SK-N-SH (cell line): ENCODE data around the gene LIX1L. TPM values are rescaled to one million over a fixed set of nuclear protein-coding genes. Genes with fewer than 3 reads are reported as not detected.

ENCODE experiments used
- CTCF ChIA-PET: fragments of 300-600, 350-600 bp; formaldehyde crosslinking; extraction: SDS; loops from one replicate; lab custom pipeline; 2021; lab: Yijun Ruan, JAX
- POLR2A ChIA-PET: fragments of 350-600 bp; sonication (Branson Sonifier 250); formaldehyde crosslinking; extraction: SDS; loops from one replicate; lab custom pipeline; 2020; ENCODE audit warnings: antibody characterized with exemption, inconsistent platforms; lab: Yijun Ruan, JAX
- DNase-seq: peaks from one replicate; pipeline ENCODE4 v3.0.0; 2012
- H2AFZ ChIP-seq: fragments of 200-600 bp; sonication (generic); 2 replicates; pipeline ENCODE4 v1.8.1; 2016; ENCODE audit warnings: antibody characterized with exemption, mild to moderate bottlenecking, low read depth
- H3F3A ChIP-seq: fragments of 200-600 bp; sonication (generic); replicated peaks from 2 replicates; pipeline ENCODE3; 2016; ENCODE audit warnings: antibody characterized with exemption, mild to moderate bottlenecking; ENCODE audit not compliant: insufficient read depth
- H3K27ac ChIP-seq, 2 experiments: fragments of 200-500 bp in 1 of 2; fragments of 200-600 bp in 1 of 2; sonication (Bioruptor generic) in 1 of 2; sonication (generic), shearing (Covaris generic) in 1 of 2; 2 replicates each; pipeline versions ENCODE4 v1.5.1 to v1.6.1; 2014 to 2016; ENCODE audit warnings: low read depth in 2 of 2, inconsistent platforms in 1 of 2, low read length in 1 of 2, mild to moderate bottlenecking in 1 of 2, mixed read lengths in 1 of 2
- H3K27me3 ChIP-seq: fragments of 200-600 bp; sonication (generic), shearing (Covaris generic); 2 replicates; pipeline ENCODE4 v1.6.1; 2016; ENCODE audit warnings: mixed run types; ENCODE audit not compliant: insufficient read depth
- H3K36me3 ChIP-seq, 2 experiments: fragments of 200-500 bp in 1 of 2; fragments of 200-600 bp in 1 of 2; sonication (Bioruptor generic) in 1 of 2; sonication (generic) in 1 of 2; replicated peaks in 1 of 2; 2 replicates each; pipeline versions ENCODE3 to v1.5.1; 2014 to 2016; ENCODE audit warnings: low read length in 1 of 2, mild to moderate bottlenecking in 1 of 2; ENCODE audit not compliant: insufficient read depth in 2 of 2, control insufficient read depth in 1 of 2
- H3K4me1 ChIP-seq, 2 experiments: fragments of 200-500 bp in 1 of 2; fragments of 200-600 bp in 1 of 2; sonication (Bioruptor generic) in 1 of 2; sonication (generic), shearing (Covaris generic) in 1 of 2; 2 replicates each; pipeline versions ENCODE4 v1.5.1 to v1.6.1; 2014 to 2016; ENCODE audit warnings: low read depth in 1 of 2, low read length in 1 of 2, mixed run types in 1 of 2; ENCODE audit not compliant: insufficient read depth in 2 of 2, control insufficient read depth in 1 of 2
- H3K4me2 ChIP-seq: fragments of 200-600 bp; sonication (generic), shearing (Covaris generic); 2 replicates; pipeline ENCODE4 v1.6.1; 2017; ENCODE audit warnings: mixed run types
- H3K4me3 ChIP-seq, 2 experiments: fragments of 200-500 bp in 1 of 2; fragments of 200-600 bp in 1 of 2; sonication (Bioruptor generic) in 1 of 2; sonication (generic), shearing (Covaris generic) in 1 of 2; 2 replicates each; pipeline versions ENCODE4 v1.5.1 to v1.8.1; 2014 to 2016; ENCODE audit warnings: low read depth in 2 of 2, inconsistent platforms in 1 of 2, low read length in 1 of 2, mild to moderate bottlenecking in 1 of 2, mixed read lengths in 1 of 2, moderate library complexity in 1 of 2
- H3K79me2 ChIP-seq: fragments of 200-600 bp; sonication (generic); 2 replicates; pipeline ENCODE4 v1.8.1; 2017; ENCODE audit warnings: mild to moderate bottlenecking; ENCODE audit not compliant: insufficient read depth
- H3K9ac ChIP-seq: fragments of 200-600 bp; sonication (generic); 2 replicates; pipeline ENCODE4 v1.6.1; 2017; ENCODE audit warnings: mixed run types
- H3K9me2 ChIP-seq: fragments of 200-600 bp; sonication (generic); 2 replicates; pipeline ENCODE4 v1.6.1; 2017; ENCODE audit warnings: mixed run types
- H3K9me3 ChIP-seq: fragments of 200-600 bp; sonication (generic); 2 replicates; pipeline ENCODE4 v1.6.1; 2017; ENCODE audit warnings: mixed run types, mild to moderate bottlenecking, moderate library complexity
- H4K20me1 ChIP-seq: fragments of 200-600 bp; sonication (generic); 2 replicates; pipeline ENCODE4 v1.6.1; 2017; ENCODE audit warnings: mild to moderate bottlenecking, mixed run types; ENCODE audit not compliant: insufficient read depth
- CHD2 ChIP-seq: fragments of 150-350 bp; IDR thresholded peaks from 2 replicates; pipeline ENCODE4 v1.6.1; 2018; ENCODE audit warnings: low read length; ENCODE audit not compliant: partially characterized antibody
- ELF1 ChIP-seq: IDR thresholded peaks from 2 replicates; pipeline ENCODE4 v1.4.0; 2012
- FOXJ3 ChIP-seq: sonication (generic); formaldehyde crosslinking; IDR thresholded peaks from 2 replicates; pipeline ENCODE4 v1.5.1; 2020; ENCODE audit warnings: mild to moderate bottlenecking, missing genetic modification reagents
- FOXM1 ChIP-seq: IDR thresholded peaks from 2 replicates; pipeline ENCODE4 v1.4.0; 2012; ENCODE audit warnings: low read depth, mild to moderate bottlenecking
- GABPA ChIP-seq: IDR thresholded peaks from 2 replicates; pipeline ENCODE4 v1.4.0; 2012; ENCODE audit warnings: low read depth, mild to moderate bottlenecking
- GATA2 ChIP-seq: sonication (generic); formaldehyde crosslinking; IDR thresholded peaks from 2 replicates; pipeline ENCODE4 v1.5.0; 2020; ENCODE audit warnings: mild to moderate bottlenecking, missing genetic modification reagents
- JUND ChIP-seq: IDR thresholded peaks from 2 replicates; pipeline ENCODE4 v1.4.0; 2012
- MXI1 ChIP-seq: IDR thresholded peaks from 2 replicates; pipeline ENCODE4 v1.6.1; 2012; ENCODE audit warnings: mild to moderate bottlenecking, low read depth, low read length, improper control_type of control experiment
- NFIC ChIP-seq: IDR thresholded peaks from 2 replicates; pipeline ENCODE4 v1.4.0; 2012; ENCODE audit warnings: borderline replicate concordance
- POLR2AphosphoS5 ChIP-seq: IDR thresholded peaks from 2 replicates; pipeline ENCODE4 v1.6.1; 2012; ENCODE audit warnings: low read depth, low read length
- RFX5 ChIP-seq: IDR thresholded peaks from 2 replicates; pipeline ENCODE4 v1.6.1; 2012; ENCODE audit warnings: mild to moderate bottlenecking, improper control_type of control experiment, low read length
- SIN3A ChIP-seq: IDR thresholded peaks from 2 replicates; pipeline ENCODE4 v1.6.1; 2012; ENCODE audit warnings: low read depth, mild to moderate bottlenecking, low read length, moderate library complexity, borderline replicate concordance
- TAF1 ChIP-seq: IDR thresholded peaks from 2 replicates; pipeline ENCODE4 v1.6.1; 2012; ENCODE audit warnings: low read depth, mild to moderate bottlenecking, low read length, moderate library complexity, borderline replicate concordance
- TCF12 ChIP-seq: IDR thresholded peaks from 2 replicates; pipeline ENCODE4 v1.4.0; 2012
- TEAD4 ChIP-seq: IDR thresholded peaks from 2 replicates; pipeline ENCODE4 v1.4.0; 2012; ENCODE audit warnings: mild to moderate bottlenecking, borderline replicate concordance; ENCODE audit not compliant: insufficient read depth
- YY1 ChIP-seq: IDR thresholded peaks from 2 replicates; pipeline ENCODE4 v1.4.0; 2012; ENCODE audit warnings: low read depth, mild to moderate bottlenecking
- polyA plus RNA-seq, 3 experiments: library from polyadenylated mRNA; depleted of rRNA; stranded (reverse); fragments of >200 nt; gene quantifications; 2 replicates each; pipeline ENCODE4 v1.2.3, GENCODE V29; 2012
- TF ChIP-seq, protein P1 (sequence below): fragments of 200-600 bp; sonication (generic); IDR thresholded peaks from 2 replicates; pipeline ENCODE4 v1.6.1; 2017; ENCODE audit warnings: antibody characterized with exemption, mild to moderate bottlenecking, moderate library complexity
- TF ChIP-seq, protein P2 (sequence below): IDR thresholded peaks from 2 replicates; pipeline ENCODE4 v1.4.0; 2012; ENCODE audit warnings: low read depth, borderline replicate concordance
- TF ChIP-seq, protein P3 (sequence below): IDR thresholded peaks from 2 replicates; pipeline ENCODE4 v1.4.0; 2012; ENCODE audit warnings: low read depth
- TF ChIP-seq, protein P4 (sequence below): IDR thresholded peaks from 2 replicates; pipeline ENCODE4 v1.6.1; 2012; ENCODE audit warnings: mild to moderate bottlenecking, low read depth, low read length, moderate library complexity
- TF ChIP-seq, protein P5 (sequence below): IDR thresholded peaks from 2 replicates; pipeline ENCODE4; 2012

LIX1L gene
- polyA plus RNA-seq, 1 of the 3 experiments (the other 2 are of a cell fraction): 39.1 TPM

DNA sequence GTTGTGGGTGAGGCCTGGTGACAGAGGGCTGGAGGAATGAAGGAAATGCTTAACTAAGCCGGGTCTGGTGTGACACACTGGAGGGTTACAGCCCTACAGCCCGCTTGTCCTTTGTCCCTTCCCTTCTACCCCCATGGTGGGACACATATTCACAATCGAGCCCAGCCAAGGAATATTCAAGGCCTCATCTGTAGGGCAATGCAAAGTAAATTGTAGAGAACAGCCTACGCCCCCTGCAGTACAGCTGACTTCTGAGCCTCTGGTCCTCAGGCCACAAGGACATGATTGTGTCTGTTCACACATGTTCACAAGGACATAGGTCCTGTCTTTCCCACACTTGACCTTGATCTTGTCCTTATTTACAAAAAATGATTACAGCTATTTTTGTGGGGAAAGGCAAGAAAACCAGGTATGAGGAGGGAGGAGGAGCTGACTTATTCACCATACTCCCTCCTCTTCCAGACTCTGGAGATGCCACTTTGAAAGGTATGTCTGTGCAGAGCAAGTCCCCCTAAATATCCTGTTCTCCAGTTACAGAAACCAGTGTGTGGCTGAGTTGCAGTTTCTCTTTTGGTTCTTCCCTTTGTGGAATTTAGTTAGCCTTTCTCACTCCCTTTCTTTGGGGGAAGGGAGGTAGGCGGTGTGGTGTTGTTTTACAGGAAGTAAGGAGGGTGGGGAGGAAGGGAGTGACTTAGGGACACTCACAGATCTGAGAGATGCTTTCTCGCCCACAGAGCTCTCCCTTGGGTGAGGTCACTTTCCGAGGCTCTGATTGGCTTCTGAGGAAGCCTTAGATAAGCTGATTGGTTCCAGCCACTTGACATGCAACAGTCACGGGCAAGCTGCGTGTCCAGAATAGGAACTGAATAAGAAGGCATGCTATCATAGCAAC is 21.3 kb upstream of the LIX1L start (continued):
- TF ChIP-seq RFX5 (peak; percentile 83), ELF1 (peak; percentile 90), SIN3A (peak; percentile 79; the same call in 1 of the 2 replicates), JUND (peak; percentile 38; the same call in 1 of the 2 replicates), CHD2 (peak; percentile 66), FOXJ3 (CRISPR knock-in tag) (0 out of 2 replicates have a peak, but pooled peaks have one; percentile 37), FOXM1 (no peak), GABPA (peak; percentile 60)
- TF ChIP-seq, protein P1, sequence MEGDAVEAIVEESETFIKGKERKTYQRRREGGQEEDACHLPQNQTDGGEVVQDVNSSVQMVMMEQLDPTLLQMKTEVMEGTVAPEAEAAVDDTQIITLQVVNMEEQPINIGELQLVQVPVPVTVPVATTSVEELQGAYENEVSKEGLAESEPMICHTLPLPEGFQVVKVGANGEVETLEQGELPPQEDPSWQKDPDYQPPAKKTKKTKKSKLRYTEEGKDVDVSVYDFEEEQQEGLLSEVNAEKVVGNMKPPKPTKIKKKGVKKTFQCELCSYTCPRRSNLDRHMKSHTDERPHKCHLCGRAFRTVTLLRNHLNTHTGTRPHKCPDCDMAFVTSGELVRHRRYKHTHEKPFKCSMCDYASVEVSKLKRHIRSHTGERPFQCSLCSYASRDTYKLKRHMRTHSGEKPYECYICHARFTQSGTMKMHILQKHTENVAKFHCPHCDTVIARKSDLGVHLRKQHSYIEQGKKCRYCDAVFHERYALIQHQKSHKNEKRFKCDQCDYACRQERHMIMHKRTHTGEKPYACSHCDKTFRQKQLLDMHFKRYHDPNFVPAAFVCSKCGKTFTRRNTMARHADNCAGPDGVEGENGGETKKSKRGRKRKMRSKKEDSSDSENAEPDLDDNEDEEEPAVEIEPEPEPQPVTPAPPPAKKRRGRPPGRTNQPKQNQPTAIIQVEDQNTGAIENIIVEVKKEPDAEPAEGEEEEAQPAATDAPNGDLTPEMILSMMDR: peak; percentile 48
- TF ChIP-seq, protein P2, sequence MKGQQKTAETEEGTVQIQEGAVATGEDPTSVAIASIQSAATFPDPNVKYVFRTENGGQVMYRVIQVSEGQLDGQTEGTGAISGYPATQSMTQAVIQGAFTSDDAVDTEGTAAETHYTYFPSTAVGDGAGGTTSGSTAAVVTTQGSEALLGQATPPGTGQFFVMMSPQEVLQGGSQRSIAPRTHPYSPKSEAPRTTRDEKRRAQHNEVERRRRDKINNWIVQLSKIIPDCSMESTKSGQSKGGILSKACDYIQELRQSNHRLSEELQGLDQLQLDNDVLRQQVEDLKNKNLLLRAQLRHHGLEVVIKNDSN: no peak
- TF ChIP-seq, protein P3, sequence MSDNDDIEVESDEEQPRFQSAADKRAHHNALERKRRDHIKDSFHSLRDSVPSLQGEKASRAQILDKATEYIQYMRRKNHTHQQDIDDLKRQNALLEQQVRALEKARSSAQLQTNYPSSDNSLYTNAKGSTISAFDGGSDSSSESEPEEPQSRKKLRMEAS: peak; percentile 90

DNA sequence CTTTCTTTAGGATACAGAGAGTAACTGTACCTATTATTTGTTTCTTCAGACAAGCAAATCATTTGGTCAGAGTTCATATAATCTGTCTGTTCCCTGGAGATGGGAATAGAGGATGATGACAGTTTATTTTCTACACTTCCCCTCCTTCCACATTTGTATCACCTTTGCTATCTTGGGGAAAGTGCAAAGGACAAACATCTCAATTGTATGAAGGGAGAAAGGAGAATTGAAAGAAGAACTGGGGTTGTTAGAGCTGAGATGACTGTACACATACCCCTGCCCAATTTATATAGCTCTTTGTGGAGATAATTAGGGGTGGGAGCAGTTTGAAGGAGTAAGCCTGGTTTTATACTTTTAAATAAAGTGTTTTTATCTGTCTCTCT is 20.6 kb upstream of the LIX1L start:
- no peak for DNase-seq
- no peaks in the 10 kb centered on the region for H3K79me2 ChIP-seq
- H3K27ac ChIP-seq: peak overlapping the region; percentile 92 to 99
- peak overlapping the region; percentile 72 for H3K4me2 ChIP-seq
- H4K20me1 ChIP-seq: no peaks in the 10 kb centered on the region
- no peaks in the 10 kb centered on the region for H3K9me2 ChIP-seq
- POLR2A ChIA-PET: interaction anchor here (1.5 to 2.3 kb wide), 3 partner anchors 14 to 28 kb away, joined by 5 to 8 read pairs (median 7); partner anchors contain the start of genes ANKRD34A, POLR3GL and TXNIP
- peak overlapping the region; percentile 67 for H3K9ac ChIP-seq
- peaks cover 0 to 5% of the 10 kb centered on the region in 2 experiments for H3K36me3 ChIP-seq
- no peaks in the 10 kb centered on the region for H3K27me3 ChIP-seq
- H2AFZ ChIP-seq: peak overlapping the region; percentile 73; the same call in 1 of the 2 replicates
- H3F3A ChIP-seq: peaks cover 19% of the 10 kb centered on the region
- CTCF ChIA-PET: interaction anchor here (1.2 to 8.2 kb wide), 14 partner anchors 11 to 132 kb away, joined by 3 to 187 read pairs (median 11); partner anchors contain the start of genes HJV, LIX1L, NUDT17 and PIAS3
- H3K4me1 ChIP-seq: peaks cover 27 to 30% of the 10 kb centered on the region in 2 experiments
- H3K9me3 ChIP-seq: no peaks in the 10 kb centered on the region
- no peak overlapping the region for H3K4me3 ChIP-seq
- TF ChIP-seq RFX5: no peak
- no peak for TF ChIP-seq POLR2AphosphoS5
- TF ChIP-seq NFIC: no peak
- no peak for TF ChIP-seq TCF12
- no peak for TF ChIP-seq MXI1
- no peak for TF ChIP-seq YY1
- TF ChIP-seq FOXJ3 (CRISPR knock-in tag): no peak
- TF ChIP-seq CHD2: no peak
- TF ChIP-seq FOXM1: no peak
- TF ChIP-seq GATA2 (CRISPR knock-in tag): no peak
- TF ChIP-seq, protein P4, sequence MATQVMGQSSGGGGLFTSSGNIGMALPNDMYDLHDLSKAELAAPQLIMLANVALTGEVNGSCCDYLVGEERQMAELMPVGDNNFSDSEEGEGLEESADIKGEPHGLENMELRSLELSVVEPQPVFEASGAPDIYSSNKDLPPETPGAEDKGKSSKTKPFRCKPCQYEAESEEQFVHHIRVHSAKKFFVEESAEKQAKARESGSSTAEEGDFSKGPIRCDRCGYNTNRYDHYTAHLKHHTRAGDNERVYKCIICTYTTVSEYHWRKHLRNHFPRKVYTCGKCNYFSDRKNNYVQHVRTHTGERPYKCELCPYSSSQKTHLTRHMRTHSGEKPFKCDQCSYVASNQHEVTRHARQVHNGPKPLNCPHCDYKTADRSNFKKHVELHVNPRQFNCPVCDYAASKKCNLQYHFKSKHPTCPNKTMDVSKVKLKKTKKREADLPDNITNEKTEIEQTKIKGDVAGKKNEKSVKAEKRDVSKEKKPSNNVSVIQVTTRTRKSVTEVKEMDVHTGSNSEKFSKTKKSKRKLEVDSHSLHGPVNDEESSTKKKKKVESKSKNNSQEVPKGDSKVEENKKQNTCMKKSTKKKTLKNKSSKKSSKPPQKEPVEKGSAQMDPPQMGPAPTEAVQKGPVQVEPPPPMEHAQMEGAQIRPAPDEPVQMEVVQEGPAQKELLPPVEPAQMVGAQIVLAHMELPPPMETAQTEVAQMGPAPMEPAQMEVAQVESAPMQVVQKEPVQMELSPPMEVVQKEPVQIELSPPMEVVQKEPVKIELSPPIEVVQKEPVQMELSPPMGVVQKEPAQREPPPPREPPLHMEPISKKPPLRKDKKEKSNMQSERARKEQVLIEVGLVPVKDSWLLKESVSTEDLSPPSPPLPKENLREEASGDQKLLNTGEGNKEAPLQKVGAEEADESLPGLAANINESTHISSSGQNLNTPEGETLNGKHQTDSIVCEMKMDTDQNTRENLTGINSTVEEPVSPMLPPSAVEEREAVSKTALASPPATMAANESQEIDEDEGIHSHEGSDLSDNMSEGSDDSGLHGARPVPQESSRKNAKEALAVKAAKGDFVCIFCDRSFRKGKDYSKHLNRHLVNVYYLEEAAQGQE: no peak
- TF ChIP-seq TAF1: no peak
- TF ChIP-seq TEAD4: no peak
- TF ChIP-seq, protein P5, sequence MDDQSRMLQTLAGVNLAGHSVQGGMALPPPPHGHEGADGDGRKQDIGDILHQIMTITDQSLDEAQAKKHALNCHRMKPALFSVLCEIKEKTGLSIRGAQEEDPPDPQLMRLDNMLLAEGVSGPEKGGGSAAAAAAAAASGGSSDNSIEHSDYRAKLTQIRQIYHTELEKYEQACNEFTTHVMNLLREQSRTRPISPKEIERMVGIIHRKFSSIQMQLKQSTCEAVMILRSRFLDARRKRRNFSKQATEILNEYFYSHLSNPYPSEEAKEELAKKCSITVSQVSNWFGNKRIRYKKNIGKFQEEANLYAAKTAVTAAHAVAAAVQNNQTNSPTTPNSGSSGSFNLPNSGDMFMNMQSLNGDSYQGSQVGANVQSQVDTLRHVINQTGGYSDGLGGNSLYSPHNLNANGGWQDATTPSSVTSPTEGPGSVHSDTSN: no peak
- TF ChIP-seq GABPA: no peak
- TF ChIP-seq, protein P1: no peak
